PFSK-1 (cell line): ENCODE measurements around the gene TMEM176A.

Experiments used
- FOXP2 ChIP-seq: optimal IDR thresholded peaks from 2 replicates; pipeline ENCODE3; 2011; ENCODE audit warnings: borderline replicate concordance, control low read depth, inconsistent platforms; ENCODE audit not compliant: insufficient read depth; ENCODE audit errors: extremely low read length, extremely low read depth
- POLR2AphosphoS5 ChIP-seq: IDR thresholded peaks from 2 replicates; pipeline ENCODE4 v1.6.1; 2012; ENCODE audit warnings: low read depth, mild to moderate bottlenecking, control low read depth, low read length, moderate library complexity
- SIN3A ChIP-seq: IDR thresholded peaks from 2 replicates; pipeline ENCODE4 v1.6.1; 2012; ENCODE audit warnings: mild to moderate bottlenecking, low read length, moderate library complexity, borderline replicate concordance; ENCODE audit not compliant: insufficient read depth
- TAF1 ChIP-seq: IDR thresholded peaks from 2 replicates; pipeline ENCODE4 v1.6.1; 2012; ENCODE audit warnings: low read length, control low read depth, borderline replicate concordance; ENCODE audit not compliant: insufficient read depth
- TF ChIP-seq, protein P1 (sequence below), 2 experiments: IDR thresholded peaks; 2 replicates each; pipeline versions ENCODE4 v1.6.1 to v1.8.0; 2011 to 2012; ENCODE audit warnings: low read depth in 2 of 2, low read length in 2 of 2, control low read depth in 1 of 2, inconsistent platforms in 1 of 2, mild to moderate bottlenecking in 1 of 2, moderate library complexity in 1 of 2; ENCODE audit not compliant: insufficient read depth in 1 of 2

TMEM176A gene

DNA sequence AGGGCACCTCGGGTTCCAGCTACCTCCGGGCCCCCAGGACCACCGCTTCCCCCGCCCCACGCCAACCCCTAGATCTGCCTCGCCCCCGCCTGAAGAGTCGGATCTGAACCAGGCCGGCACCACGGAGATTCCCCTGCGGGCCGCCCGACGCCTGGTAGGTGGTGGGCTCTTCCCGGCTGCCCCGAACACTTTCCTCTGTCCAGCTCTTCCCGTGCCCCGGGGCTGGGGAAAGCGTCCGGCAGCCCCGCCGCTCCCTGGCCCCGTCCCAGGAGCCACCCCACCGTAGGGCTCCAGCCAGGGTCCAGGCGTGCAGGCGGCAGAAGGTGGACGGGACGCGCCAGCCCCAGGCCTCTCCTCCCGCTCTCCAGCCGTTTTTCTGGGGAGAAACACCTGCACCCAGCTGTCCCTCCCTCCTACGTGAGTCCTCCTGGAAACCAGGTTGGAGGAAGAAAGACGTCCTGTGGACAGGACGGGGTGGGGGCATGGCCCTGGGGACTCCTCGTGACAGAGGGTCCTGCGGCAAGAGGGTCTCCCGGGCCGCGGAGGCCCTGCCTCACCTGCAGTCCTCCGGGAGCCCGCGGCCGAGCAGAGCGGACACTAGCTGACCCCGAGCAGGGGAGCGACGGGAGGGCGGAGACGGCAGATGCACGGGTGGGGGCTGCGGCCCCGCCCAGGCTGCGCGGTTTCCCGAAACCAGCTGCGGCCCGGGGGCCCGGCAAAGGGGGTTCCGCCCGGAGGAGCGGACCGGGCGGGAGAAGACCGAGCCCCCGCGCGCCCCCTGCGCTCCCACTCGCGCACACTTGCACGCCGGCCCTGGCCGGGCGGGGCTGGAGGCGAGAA, 608 bp upstream of the TMEM176A start, which contains the start of gene TMEM176B:
Gene TMEM176B (minus strand): TSS at position 624 of the 840 bp plus-strand sequence. CDS start 3,795 bp downstream, outside the sequence.
- TF ChIP-seq POLR2AphosphoS5 = no peak
- TF ChIP-seq, protein P1, sequence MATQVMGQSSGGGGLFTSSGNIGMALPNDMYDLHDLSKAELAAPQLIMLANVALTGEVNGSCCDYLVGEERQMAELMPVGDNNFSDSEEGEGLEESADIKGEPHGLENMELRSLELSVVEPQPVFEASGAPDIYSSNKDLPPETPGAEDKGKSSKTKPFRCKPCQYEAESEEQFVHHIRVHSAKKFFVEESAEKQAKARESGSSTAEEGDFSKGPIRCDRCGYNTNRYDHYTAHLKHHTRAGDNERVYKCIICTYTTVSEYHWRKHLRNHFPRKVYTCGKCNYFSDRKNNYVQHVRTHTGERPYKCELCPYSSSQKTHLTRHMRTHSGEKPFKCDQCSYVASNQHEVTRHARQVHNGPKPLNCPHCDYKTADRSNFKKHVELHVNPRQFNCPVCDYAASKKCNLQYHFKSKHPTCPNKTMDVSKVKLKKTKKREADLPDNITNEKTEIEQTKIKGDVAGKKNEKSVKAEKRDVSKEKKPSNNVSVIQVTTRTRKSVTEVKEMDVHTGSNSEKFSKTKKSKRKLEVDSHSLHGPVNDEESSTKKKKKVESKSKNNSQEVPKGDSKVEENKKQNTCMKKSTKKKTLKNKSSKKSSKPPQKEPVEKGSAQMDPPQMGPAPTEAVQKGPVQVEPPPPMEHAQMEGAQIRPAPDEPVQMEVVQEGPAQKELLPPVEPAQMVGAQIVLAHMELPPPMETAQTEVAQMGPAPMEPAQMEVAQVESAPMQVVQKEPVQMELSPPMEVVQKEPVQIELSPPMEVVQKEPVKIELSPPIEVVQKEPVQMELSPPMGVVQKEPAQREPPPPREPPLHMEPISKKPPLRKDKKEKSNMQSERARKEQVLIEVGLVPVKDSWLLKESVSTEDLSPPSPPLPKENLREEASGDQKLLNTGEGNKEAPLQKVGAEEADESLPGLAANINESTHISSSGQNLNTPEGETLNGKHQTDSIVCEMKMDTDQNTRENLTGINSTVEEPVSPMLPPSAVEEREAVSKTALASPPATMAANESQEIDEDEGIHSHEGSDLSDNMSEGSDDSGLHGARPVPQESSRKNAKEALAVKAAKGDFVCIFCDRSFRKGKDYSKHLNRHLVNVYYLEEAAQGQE (IDR thresholded peaks at IDR 0.05; ENCODE audit: insufficient read depth in 1 of 2, low read depth in 2 of 2, low read length in 2 of 2) = no peak
- TF ChIP-seq SIN3A = no peak
- TF ChIP-seq FOXP2 = no peak
- no peak for TF ChIP-seq TAF1

DNA sequence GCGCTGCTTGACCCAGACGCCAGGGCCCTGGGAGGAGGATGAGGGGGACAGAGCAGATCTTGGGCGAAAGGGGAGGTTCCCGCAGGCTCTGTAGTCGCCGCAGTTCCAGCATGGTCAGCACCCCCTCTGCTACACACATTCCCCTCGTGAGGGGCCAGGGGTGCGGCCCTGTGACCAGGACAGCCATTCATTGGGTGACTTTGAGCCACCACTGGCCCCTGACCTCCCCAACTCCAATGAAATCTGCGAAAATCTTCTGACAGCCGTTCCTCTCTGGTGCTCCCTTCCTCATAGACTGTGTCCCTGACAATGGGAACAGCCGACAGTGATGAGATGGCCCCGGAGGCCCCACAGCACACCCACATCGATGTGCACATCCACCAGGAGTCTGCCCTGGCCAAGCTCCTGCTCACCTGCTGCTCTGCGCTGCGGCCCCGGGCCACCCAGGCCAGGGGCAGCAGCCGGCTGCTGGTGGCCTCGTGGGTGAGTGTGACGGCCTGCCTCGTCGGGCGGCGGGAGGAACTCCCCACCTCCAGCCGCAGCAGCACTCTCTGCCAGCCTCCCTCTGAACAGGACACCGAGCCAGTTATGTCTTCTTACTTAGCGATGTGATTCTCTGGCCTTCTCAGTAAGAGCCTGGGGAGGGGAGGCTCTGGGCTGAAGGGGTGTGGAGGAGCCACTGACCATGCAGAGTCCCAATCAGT, 825 bp downstream of the TMEM176A start:
- TF ChIP-seq, protein P1 (IDR thresholded peaks at IDR 0.05; ENCODE audit: insufficient read depth in 1 of 2, low read depth in 2 of 2, low read length in 2 of 2) = no peak
- TF ChIP-seq POLR2AphosphoS5 (no peak), SIN3A (no peak), FOXP2 (no peak), TAF1 (no peak)

DNA sequence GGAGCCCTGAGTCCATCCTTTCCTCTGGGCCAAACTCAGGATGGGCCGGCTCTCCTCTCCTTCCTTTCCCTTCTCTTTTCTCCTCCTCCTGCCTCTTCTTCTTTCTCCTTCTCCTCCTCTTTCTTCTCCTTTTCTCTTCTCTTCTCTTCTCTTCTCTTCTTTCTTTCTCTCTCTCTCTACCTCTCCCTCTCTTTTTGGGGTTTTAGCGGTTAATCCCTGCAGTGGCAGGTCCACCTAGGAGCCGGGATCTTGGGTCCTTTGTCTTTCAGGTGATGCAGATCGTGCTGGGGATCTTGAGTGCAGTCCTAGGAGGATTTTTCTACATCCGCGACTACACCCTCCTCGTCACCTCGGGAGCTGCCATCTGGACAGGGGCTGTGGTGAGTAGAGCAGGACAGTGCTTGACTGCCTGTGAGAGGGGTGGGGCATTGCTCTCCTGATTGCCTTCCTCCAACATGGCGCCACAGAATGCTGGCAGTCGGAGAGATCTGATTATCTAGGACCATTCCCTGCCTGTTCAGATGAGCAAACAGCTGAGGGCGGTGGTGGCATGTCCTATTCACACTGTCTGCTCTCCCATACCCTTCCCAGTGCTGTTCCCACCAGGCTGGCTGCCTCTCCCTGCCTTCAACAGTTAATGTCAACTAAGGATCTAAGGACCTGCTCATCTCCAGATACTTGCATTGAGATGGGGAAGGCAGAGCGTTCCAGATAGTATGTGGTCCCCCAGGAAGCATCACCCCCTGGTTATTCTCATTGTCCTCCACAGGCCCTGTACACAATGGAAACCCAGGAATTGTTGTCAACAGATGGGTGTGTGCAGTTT, 1.6 kb downstream of the TMEM176A start:
- no peak for TF ChIP-seq TAF1
- no peak for TF ChIP-seq FOXP2
- TF ChIP-seq, protein P1 (IDR thresholded peaks at IDR 0.05; ENCODE audit: insufficient read depth in 1 of 2, low read depth in 2 of 2, low read length in 2 of 2) = no peak
- TF ChIP-seq SIN3A = no peak
- TF ChIP-seq POLR2AphosphoS5 = no peak

DNA sequence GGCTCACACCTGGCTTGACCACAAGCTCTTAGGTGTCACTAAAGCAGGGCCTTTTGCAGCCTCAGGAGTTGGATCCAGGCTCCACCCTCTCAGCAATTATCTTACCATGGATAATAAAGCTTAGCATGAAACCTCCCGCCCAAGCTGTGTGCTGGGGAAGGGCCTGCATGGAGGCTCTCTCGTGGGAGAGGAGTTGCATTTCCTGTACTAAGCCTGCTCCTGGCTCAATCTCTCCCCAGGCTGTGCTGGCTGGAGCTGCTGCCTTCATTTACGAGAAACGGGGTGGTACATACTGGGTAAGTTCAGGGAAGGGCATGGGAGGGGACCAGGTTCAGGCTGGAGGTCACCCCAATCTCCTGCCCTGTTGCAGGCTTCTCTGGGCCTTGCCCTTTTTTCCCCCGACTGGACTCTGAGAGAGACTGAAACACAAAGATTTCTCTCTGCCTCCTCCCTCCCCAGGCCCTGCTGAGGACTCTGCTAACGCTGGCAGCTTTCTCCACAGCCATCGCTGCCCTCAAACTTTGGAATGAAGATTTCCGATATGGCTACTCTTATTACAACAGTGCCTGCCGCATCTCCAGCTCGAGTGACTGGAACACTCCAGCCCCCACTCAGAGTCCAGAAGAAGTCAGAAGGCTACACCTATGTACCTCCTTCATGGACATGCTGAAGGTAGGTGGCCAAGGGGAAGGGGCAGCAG, 2.7 kb downstream of the TMEM176A start:
- TF ChIP-seq FOXP2 = no peak
- no peak for TF ChIP-seq TAF1
- no peak for TF ChIP-seq POLR2AphosphoS5
- TF ChIP-seq, protein P1 (IDR thresholded peaks at IDR 0.05; ENCODE audit: insufficient read depth in 1 of 2, low read depth in 2 of 2, low read length in 2 of 2) = no peak
- TF ChIP-seq SIN3A = no peak
